Smooth muscle cell (in vitro differentiated cells): Measurements from ENCODE around the gene UBE2G2. TPM values are rescaled to one million over a fixed set of nuclear protein-coding genes. Genes with fewer than 3 reads are reported as not detected.

Experiments
- DNase-seq: peaks from one replicate; lab custom pipeline; 2025; ENCODE audit not compliant: unreplicated experiment; lab: John Stamatoyannopoulos, UW
- H2AFZ ChIP-seq: fragments of 200-600 bp; sonication (generic); 2 replicates; pipeline ENCODE4 v1.6.0; 2016; ENCODE audit warnings: antibody characterized with exemption, low read depth, mild to moderate bottlenecking
- H3F3A ChIP-seq: fragments of 200-600 bp; sonication (generic); 2 replicates; pipeline ENCODE4 v1.6.0; 2017; ENCODE audit warnings: antibody characterized with exemption, low read depth
- H3K27ac ChIP-seq: fragments of 200-600 bp; sonication (generic); 2 replicates; pipeline ENCODE4 v1.5.1; 2016; ENCODE audit warnings: low read depth, mild to moderate bottlenecking
- H3K27me3 ChIP-seq: fragments of 200-600 bp; sonication (generic); 2 replicates; pipeline ENCODE4 v1.6.1; 2016; ENCODE audit warnings: low read depth, mild to moderate bottlenecking
- H3K36me3 ChIP-seq: fragments of 200-600 bp; sonication (generic); 2 replicates; pipeline ENCODE4 v1.5.1; 2016; ENCODE audit warnings: low read depth
- H3K4me1 ChIP-seq: fragments of 200-600 bp; sonication (generic); 2 replicates; pipeline ENCODE4 v1.5.1; 2016; ENCODE audit warnings: low read depth
- H3K4me2 ChIP-seq: fragments of 200-600 bp; sonication (generic); 2 replicates; pipeline ENCODE4 v1.6.0; 2016; ENCODE audit warnings: mild to moderate bottlenecking
- H3K4me3 ChIP-seq: fragments of 200-600 bp; sonication (generic); 2 replicates; pipeline ENCODE4 v1.5.1; 2016; ENCODE audit warnings: mild to moderate bottlenecking
- H3K79me2 ChIP-seq: fragments of 200-600 bp; sonication (generic); 2 replicates; pipeline ENCODE4 v1.6.0; 2016; ENCODE audit warnings: low read depth, mild to moderate bottlenecking
- H3K9ac ChIP-seq: fragments of 200-600 bp; sonication (generic); 2 replicates; pipeline ENCODE4 v1.6.0; 2016; ENCODE audit warnings: low read depth
- H3K9me3 ChIP-seq: fragments of 200-600 bp; sonication (generic); replicated peaks from 2 replicates; pipeline ENCODE4 v1.5.1; 2016; ENCODE audit warnings: low read depth
- H4K20me1 ChIP-seq: fragments of 200-600 bp; sonication (generic); 2 replicates; pipeline ENCODE4 v1.6.0; 2016; ENCODE audit warnings: low read depth
- CTCF ChIP-seq: fragments of 200-600 bp; sonication (generic); IDR thresholded peaks from 2 replicates; pipeline ENCODE4 v1.5.1; 2017; ENCODE audit warnings: borderline replicate concordance, mild to moderate bottlenecking, antibody characterized with exemption; ENCODE audit not compliant: insufficient read depth, poor library complexity, severe bottlenecking
- WGBS: methylation state at CpG from one replicate; pipeline ENCODE4 v1.1.7; 2016; ENCODE audit warnings: low lambda C conversion rate; 5-methylcytosine and 5-hydroxymethylcytosine counted together
- polyA plus RNA-seq: library from polyadenylated mRNA; unstranded; fragments of >200 nt; fragmentation: Nextera tagmentation; extraction: Ambion mirVana; gene quantifications from 2 replicates; pipeline ENCODE4 v1.2.1, GENCODE V29; 2016
- total RNA-seq: library from RNA; depleted of rRNA; stranded (reverse); fragments of >200 nt; gene quantifications from 2 replicates; pipeline ENCODE4 v1.2.3, GENCODE V29; 2014

The UBE2G2 gene
- total and polyA plus RNA-seq, 2 experiments from 2014 or later = 33.1 to 34.1 TPM

- Histone ChIP-seq H3K9me3 (no peaks in the 10 kb centered on the region), H4K20me1 (no peaks in the 10 kb centered on the region), H2AFZ (no peak overlapping the region), H3K36me3 (no peaks in the 10 kb centered on the region), H3K4me2 (no peak overlapping the region), H3K4me1 (peaks cover 7% of the 10 kb centered on the region), H3K79me2 (no peaks in the 10 kb centered on the region), H3K27me3 (peaks cover 10% of the 10 kb centered on the region), H3K4me3 (no peak overlapping the region), H3F3A (no peaks in the 10 kb centered on the region), H3K9ac (no peak overlapping the region), H3K27ac (no peak overlapping the region)
- 80% methylated on average over 11 of the region's 11 CpGs for WGBS
- TF ChIP-seq CTCF = no peak
- no peak for DNase-seq
Measured at GRCh38 chr21:44752671-44753235, 48.9 kb downstream of the UBE2G2 start.

- no peak for DNase-seq
- Histone ChIP-seq H3K4me3 (no peak overlapping the region), H3K79me2 (no peaks in the 10 kb centered on the region), H3K4me1 (peaks cover 7% of the 10 kb centered on the region), H3K27ac (no peak overlapping the region), H3F3A (no peaks in the 10 kb centered on the region), H2AFZ (no peak overlapping the region), H3K36me3 (no peaks in the 10 kb centered on the region), H3K4me2 (no peak overlapping the region), H3K27me3 (peaks cover 10% of the 10 kb centered on the region), H3K9ac (no peak overlapping the region), H3K9me3 (no peaks in the 10 kb centered on the region), H4K20me1 (no peaks in the 10 kb centered on the region)
- TF ChIP-seq CTCF = no peak
- WGBS = 90% methylated on average over 30 of the region's 34 CpGs
Measured at GRCh38 chr21:44751799-44752636, 49.6 kb downstream of the UBE2G2 start.

GRCh38 chr21:44751186-44751798 lies 50.3 kb downstream of the UBE2G2 start:
- Histone ChIP-seq H3K27me3 (peaks cover 10% of the 10 kb centered on the region), H3K4me3 (no peak overlapping the region), H3K9ac (no peak overlapping the region), H3F3A (no peaks in the 10 kb centered on the region), H4K20me1 (no peaks in the 10 kb centered on the region), H2AFZ (no peak overlapping the region), H3K9me3 (no peaks in the 10 kb centered on the region), H3K4me2 (no peak overlapping the region), H3K4me1 (peaks cover 7% of the 10 kb centered on the region), H3K27ac (no peak overlapping the region), H3K36me3 (no peaks in the 10 kb centered on the region), H3K79me2 (no peaks in the 10 kb centered on the region)
- 92% methylated on average over 24 of the region's 24 CpGs for WGBS
- TF ChIP-seq CTCF = no peak
- no peak for DNase-seq
